Suprapubic skin (tissue), 4 donors: ENCODE results near the gene EIF2AK3.

ENCODE experiments used
- POLR2A ChIP-seq, 2 donors: fragments of 450-650 bp; IDR thresholded peaks; one replicate each; pipeline ENCODE4 v1.6.1; 2017; ENCODE audit warnings: antibody characterized with exemption in 2 of 2, mild to moderate bottlenecking in 2 of 2, moderate library complexity in 2 of 2
- POLR2AphosphoS5 ChIP-seq, 3 donors: sonication (generic); formaldehyde crosslinking; IDR thresholded peaks; one replicate each; pipeline ENCODE4 v1.6.1; 2017; ENCODE audit warnings: antibody characterized with exemption in 3 of 3
- TF ChIP-seq, protein P1 (sequence below), 2 donors: fragments of 200-600 bp in 1 of 2; fragments of 450-650 bp in 1 of 2; sonication (generic) in 1 of 2; IDR thresholded peaks; one replicate each; pipeline ENCODE4 v1.5.1; 2016 to 2019; ENCODE audit warnings: antibody characterized with exemption in 2 of 2, mild to moderate bottlenecking in 1 of 2, moderate library complexity in 1 of 2

DNA sequence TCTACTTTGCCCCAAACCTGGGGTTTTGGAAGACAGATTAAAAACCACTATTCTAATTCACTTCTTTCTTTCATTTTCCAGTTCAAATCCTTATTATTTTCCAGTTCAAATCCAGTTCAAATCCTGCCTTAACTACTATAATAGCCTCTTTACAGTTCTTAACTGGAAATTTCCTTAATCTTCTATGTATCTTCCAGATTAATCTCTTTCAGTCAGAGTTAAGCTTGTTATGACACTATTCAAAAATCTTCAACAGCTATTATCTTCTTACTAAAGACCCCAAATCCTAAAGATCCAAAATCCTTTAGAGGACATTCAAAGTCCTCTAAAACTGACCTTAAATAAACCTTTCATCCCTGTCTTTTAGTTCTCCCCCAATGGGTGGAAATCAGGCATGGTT, 30.1 kb downstream of the EIF2AK3 start:
- no peak for TF ChIP-seq POLR2A (IDR thresholded peaks at IDR 0.05)
- TF ChIP-seq, protein P1, sequence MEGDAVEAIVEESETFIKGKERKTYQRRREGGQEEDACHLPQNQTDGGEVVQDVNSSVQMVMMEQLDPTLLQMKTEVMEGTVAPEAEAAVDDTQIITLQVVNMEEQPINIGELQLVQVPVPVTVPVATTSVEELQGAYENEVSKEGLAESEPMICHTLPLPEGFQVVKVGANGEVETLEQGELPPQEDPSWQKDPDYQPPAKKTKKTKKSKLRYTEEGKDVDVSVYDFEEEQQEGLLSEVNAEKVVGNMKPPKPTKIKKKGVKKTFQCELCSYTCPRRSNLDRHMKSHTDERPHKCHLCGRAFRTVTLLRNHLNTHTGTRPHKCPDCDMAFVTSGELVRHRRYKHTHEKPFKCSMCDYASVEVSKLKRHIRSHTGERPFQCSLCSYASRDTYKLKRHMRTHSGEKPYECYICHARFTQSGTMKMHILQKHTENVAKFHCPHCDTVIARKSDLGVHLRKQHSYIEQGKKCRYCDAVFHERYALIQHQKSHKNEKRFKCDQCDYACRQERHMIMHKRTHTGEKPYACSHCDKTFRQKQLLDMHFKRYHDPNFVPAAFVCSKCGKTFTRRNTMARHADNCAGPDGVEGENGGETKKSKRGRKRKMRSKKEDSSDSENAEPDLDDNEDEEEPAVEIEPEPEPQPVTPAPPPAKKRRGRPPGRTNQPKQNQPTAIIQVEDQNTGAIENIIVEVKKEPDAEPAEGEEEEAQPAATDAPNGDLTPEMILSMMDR (IDR thresholded peaks at IDR 0.05) = no peak
- no peak for TF ChIP-seq POLR2AphosphoS5 (IDR thresholded peaks at IDR 0.05)
